Breast epithelium (tissue), 4 donors: ENCODE results near the gene DMRTB1. TPM values are rescaled to one million over a fixed set of nuclear protein-coding genes. Genes with fewer than 3 reads are reported as not detected.

Source experiments
- DNase-seq, 2 donors: peaks; one replicate each; pipeline ENCODE4 v3.0.0-alpha.2; 2019; ENCODE audit warnings: low spot score in 2 of 2
- H3K27ac ChIP-seq, 2 donors: fragments of 200-600 bp; sonication (generic) in 1 of 2; one replicate each; pipeline ENCODE4 v1.5.1; 2016 to 2019; ENCODE audit warnings: mild to moderate bottlenecking in 1 of 2
- H3K27me3 ChIP-seq, 2 donors: fragments of 200-600 bp; sonication (generic) in 1 of 2; one replicate each; pipeline versions ENCODE4 v1.5.1 to v1.6.0; 2017 to 2019; ENCODE audit warnings: control low read depth in 1 of 2, mild to moderate bottlenecking in 1 of 2
- H3K36me3 ChIP-seq: fragments of 200-600 bp; one replicate; pipeline ENCODE4 v1.5.1; 2019
- H3K4me1 ChIP-seq, 2 donors: fragments of 200-600 bp; sonication (generic); one replicate each; pipeline ENCODE4 v1.5.1; 2016 to 2019; ENCODE audit warnings: control low read depth in 1 of 2
- H3K4me3 ChIP-seq, 3 donors: fragments of 200-600 bp; sonication (generic); 1 replicate in 2 of 3; 2 replicates in 1 of 3; pipeline ENCODE4 v1.5.1; 2016 to 2019; ENCODE audit warnings: mild to moderate bottlenecking in 3 of 3, moderate library complexity in 2 of 3
- H3K9me3 ChIP-seq, 2 donors: fragments of 200-600 bp; sonication (generic) in 1 of 2; one replicate each; pipeline ENCODE4 v1.5.1; 2016 to 2019; ENCODE audit warnings: control low read depth in 1 of 2
- POLR2A ChIP-seq: fragments of 450-650 bp; IDR thresholded peaks from one replicate; pipeline ENCODE4 v1.6.1; 2016; ENCODE audit warnings: antibody characterized with exemption, mild to moderate bottlenecking, moderate library complexity
- POLR2AphosphoS5 ChIP-seq, 3 donors: sonication (generic); formaldehyde crosslinking; IDR thresholded peaks; one replicate each; pipeline ENCODE4 v1.6.1; 2017; ENCODE audit warnings: antibody characterized with exemption in 3 of 3
- intact Hi-C: fragments of 100-400 bp; cut with DNase I; formaldehyde crosslinking; loops from one replicate; pipeline ENCODE4 v1.15.1; 2023; ENCODE audit warnings: low total_unique reads
- total RNA-seq, 3 donors: library from RNA; depleted of rRNA; stranded (reverse); fragments of >200 nt; gene quantifications; one replicate each; pipeline ENCODE4 v1.1.0, GENCODE V29; 2016
- TF ChIP-seq, protein P1 (sequence below), 3 donors: fragments of 450-650 bp; IDR thresholded peaks; one replicate each; pipeline ENCODE4 v1.5.1; 2016 to 2017; ENCODE audit warnings: antibody characterized with exemption in 3 of 3, mild to moderate bottlenecking in 3 of 3, moderate library complexity in 3 of 3

The DMRTB1 gene
- total RNA-seq, 3 donors from 2014 or later = not detected

DNA sequence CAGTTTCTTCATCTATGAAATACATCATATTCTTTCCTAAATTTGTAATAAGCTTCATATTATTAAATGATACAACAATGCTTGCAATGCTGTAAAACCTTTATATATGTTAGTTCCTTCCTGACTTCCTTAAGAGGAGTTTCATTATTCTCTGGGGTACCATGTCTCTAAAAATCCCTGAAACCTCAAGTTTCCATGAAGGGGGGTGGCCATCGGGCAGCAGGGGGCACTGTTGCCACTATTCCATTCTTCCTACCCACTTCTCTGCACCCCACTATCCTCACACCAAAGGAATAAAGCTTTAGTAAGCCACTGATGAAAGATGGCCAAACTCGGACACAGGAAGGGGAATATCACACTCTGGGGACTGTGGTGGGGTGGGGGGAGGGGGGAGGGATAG lies 9.0 kb upstream of the DMRTB1 start:
- intact Hi-C loops = no loop called here
- Histone ChIP-seq H3K27ac (no peak overlapping the region), H3K27me3 (no peaks in the 10 kb centered on the region), H3K9me3 (no peaks in the 10 kb centered on the region), H3K4me1 (no peaks in the 10 kb centered on the region), H3K36me3 (no peaks in the 10 kb centered on the region), H3K4me3 (no peak overlapping the region)
- no peak for DNase-seq
- TF ChIP-seq, protein P1, sequence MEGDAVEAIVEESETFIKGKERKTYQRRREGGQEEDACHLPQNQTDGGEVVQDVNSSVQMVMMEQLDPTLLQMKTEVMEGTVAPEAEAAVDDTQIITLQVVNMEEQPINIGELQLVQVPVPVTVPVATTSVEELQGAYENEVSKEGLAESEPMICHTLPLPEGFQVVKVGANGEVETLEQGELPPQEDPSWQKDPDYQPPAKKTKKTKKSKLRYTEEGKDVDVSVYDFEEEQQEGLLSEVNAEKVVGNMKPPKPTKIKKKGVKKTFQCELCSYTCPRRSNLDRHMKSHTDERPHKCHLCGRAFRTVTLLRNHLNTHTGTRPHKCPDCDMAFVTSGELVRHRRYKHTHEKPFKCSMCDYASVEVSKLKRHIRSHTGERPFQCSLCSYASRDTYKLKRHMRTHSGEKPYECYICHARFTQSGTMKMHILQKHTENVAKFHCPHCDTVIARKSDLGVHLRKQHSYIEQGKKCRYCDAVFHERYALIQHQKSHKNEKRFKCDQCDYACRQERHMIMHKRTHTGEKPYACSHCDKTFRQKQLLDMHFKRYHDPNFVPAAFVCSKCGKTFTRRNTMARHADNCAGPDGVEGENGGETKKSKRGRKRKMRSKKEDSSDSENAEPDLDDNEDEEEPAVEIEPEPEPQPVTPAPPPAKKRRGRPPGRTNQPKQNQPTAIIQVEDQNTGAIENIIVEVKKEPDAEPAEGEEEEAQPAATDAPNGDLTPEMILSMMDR (IDR thresholded peaks at IDR 0.05) = no peak
- no peak for TF ChIP-seq POLR2AphosphoS5 (IDR thresholded peaks at IDR 0.05)
- no peak for TF ChIP-seq POLR2A

DNA sequence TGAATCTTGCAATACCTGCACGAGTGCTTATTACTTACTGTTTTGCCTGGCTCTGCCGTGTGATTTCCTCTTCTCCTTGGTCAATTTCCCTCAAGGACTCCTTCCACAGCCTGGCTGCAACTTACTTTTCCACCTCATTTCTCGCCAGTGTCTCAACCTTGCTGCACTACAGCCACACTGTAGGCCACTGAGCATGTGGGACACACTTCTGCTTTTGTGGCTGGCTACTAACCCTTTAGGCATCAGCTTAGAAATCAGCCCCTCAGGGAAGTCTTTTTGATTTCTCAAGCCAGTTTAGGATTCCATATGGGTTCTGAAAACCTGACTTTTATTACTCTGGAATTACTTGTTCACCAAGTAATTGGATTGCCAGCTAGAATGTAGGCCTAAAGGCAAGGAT lies 5.2 kb upstream of the DMRTB1 start:
- intact Hi-C loops = no loop called here
- no peak for DNase-seq
- TF ChIP-seq POLR2AphosphoS5 (IDR thresholded peaks at IDR 0.05) (no peak), POLR2A (no peak)
- TF ChIP-seq, protein P1 (IDR thresholded peaks at IDR 0.05) = no peak

DNA sequence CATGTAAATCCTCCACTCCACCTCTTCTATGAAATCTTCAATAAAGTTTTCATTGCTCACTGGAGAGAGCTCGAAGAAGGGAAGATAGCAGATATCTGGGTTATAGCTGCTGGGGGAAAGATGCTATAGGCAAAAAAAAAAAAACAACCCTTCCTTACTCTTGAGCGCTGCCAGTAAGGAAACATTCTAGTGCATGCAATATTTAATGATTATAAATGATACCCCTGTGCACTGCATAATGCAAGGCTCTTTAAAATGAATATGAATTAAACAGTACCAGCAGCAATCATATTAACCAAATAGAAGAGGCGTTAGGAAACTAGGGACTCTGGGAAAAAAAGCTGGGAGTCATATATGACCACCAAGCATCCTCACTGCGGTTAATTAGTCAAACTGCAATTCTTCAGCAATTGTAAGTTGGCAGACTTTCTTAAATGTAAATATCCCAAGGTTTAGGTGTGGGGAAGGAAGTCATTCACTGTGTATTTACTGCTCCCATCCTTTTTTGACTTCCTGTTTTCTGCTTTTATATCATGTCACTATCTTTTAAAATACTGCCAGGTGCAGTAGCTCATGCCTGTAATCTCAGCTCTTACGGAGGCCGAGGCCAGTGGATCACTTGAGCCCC lies 3.7 kb upstream of the DMRTB1 start:
- Histone ChIP-seq H3K4me3 (no peak overlapping the region), H3K9me3 (no peaks in the 10 kb centered on the region), H3K36me3 (no peaks in the 10 kb centered on the region), H3K27me3 (no peaks in the 10 kb centered on the region), H3K4me1 (no peaks in the 10 kb centered on the region), H3K27ac (no peak overlapping the region)
- no peak for TF ChIP-seq POLR2AphosphoS5 (IDR thresholded peaks at IDR 0.05)
- TF ChIP-seq, protein P1 (IDR thresholded peaks at IDR 0.05) = no peak
- TF ChIP-seq POLR2A = no peak
- intact Hi-C loops = no loop called here
- no peak for DNase-seq

More for the DNA sequence above, 5.2 kb upstream of the DMRTB1 start:
- H3K4me1 ChIP-seq = no peaks in the 10 kb centered on the region
- no peaks in the 10 kb centered on the region for H3K27me3 ChIP-seq
- H3K36me3 ChIP-seq = no peaks in the 10 kb centered on the region
- no peaks in the 10 kb centered on the region for H3K9me3 ChIP-seq
- no peak overlapping the region for H3K27ac ChIP-seq
- no peak overlapping the region for H3K4me3 ChIP-seq

DNA sequence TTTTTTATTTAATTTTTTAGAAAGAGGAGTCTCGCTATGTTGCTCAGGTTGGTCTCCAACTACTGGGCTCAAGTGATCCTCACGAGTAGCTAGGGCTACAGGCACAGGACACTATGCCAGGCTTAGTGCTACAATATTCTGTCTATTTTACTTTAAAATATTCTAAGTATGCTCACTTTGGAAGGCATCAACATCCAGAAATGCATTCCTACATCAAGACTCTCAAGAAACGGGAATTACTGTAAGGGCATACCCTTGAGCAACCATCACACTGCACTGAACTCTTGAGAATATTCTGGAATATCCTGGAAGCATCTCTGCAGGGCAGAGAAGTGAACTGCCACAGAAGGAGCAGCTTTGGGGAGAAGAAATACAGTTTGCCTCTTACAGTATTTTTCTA lies 565 bp upstream of the DMRTB1 start:
- Histone ChIP-seq H3K9me3 (no peaks in the 10 kb centered on the region), H3K27me3 (no peaks in the 10 kb centered on the region), H3K36me3 (no peaks in the 10 kb centered on the region), H3K27ac (no peak overlapping the region), H3K4me1 (no peaks in the 10 kb centered on the region), H3K4me3 (no peak overlapping the region)
- no peak for DNase-seq
- TF ChIP-seq POLR2AphosphoS5 (IDR thresholded peaks at IDR 0.05) (no peak), POLR2A (no peak)
- TF ChIP-seq, protein P1 (IDR thresholded peaks at IDR 0.05) = no peak
- intact Hi-C loops = no loop called here

DNA sequence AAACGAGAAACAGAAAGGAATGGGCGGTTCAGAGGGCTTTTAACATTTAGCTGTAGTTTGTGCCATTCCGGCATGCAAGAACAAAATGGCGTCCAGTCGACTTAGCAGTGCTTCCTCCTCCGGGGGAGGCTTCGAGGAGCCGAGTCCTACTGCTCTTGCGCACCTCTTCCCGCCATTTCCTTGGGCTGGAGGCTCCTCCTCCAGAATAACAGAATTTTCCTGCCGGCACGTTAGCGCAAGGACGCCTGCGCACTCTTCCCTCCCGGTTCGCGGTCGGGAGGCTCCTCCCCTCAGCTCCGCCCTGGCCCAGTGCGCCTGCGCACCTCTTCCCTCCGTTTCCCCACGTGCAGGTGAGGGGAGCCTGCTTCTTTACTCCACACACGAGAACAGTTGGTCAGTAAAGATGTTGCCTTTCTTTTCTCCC lies 1.0 kb downstream of the DMRTB1 start:
- no peaks in the 10 kb centered on the region for H3K36me3 ChIP-seq
- DNase-seq = no peak
- no peaks in the 10 kb centered on the region for H3K27me3 ChIP-seq
- intact Hi-C loops = no loop called here
- no peak overlapping the region for H3K27ac ChIP-seq
- TF ChIP-seq, protein P1 (IDR thresholded peaks at IDR 0.05) = no peak
- TF ChIP-seq POLR2AphosphoS5 (IDR thresholded peaks at IDR 0.05) (no peak), POLR2A (no peak)
- H3K4me3 ChIP-seq = no peak overlapping the region
- H3K4me1 ChIP-seq = no peaks in the 10 kb centered on the region
- no peaks in the 10 kb centered on the region for H3K9me3 ChIP-seq
